HEK293T (cell line): ENCODE measurements around the gene DPEP2.

ENCODE experiments used
- FOXA1 ChIP-seq: fragments of 450-650 bp; IDR thresholded peaks from 2 replicates; pipeline ENCODE4 v1.6.1; 2016; ENCODE audit warnings: mild to moderate bottlenecking
- HDGF ChIP-seq: fragments of 450-650 bp; IDR thresholded peaks from 2 replicates; pipeline ENCODE4 v1.6.1; 2017; ENCODE audit warnings: antibody characterized with exemption, borderline replicate concordance
- NFRKB ChIP-seq: fragments of 450-650 bp; IDR thresholded peaks from 2 replicates; pipeline ENCODE4 v1.6.1; 2016; ENCODE audit warnings: mild to moderate bottlenecking, moderate library complexity
- SP1 ChIP-seq: fragments of 450-650 bp; IDR thresholded peaks from 2 replicates; pipeline ENCODE4 v1.6.1; 2017
- TARDBP ChIP-seq: fragments of 450-650 bp; IDR thresholded peaks from 2 replicates; pipeline ENCODE4 v1.6.1; 2016

GRCh38 chr16:68015681-68016080 is 16.4 kb upstream of the DPEP2 start, which contains the start of gene DPEP2NB:
- TF ChIP-seq SP1, result no peak
- TF ChIP-seq HDGF, result no peak
- TF ChIP-seq NFRKB, result no peak
- TF ChIP-seq TARDBP, result no peak
- no peak for TF ChIP-seq FOXA1
